Left hindlimb (tissue), 1 donor: Measurements from ENCODE around the gene RARS1.
A peak's percentile ranks its signal among the peaks of the same experiment; 100 is the strongest.

Source experiments
- DNase-seq: peaks from one replicate; pipeline ENCODE4 v3.0.0-alpha.2; 2018

The RARS1 gene

GRCh38 chr5:168486136-168486879 lies at the start of gene RARS1:
RARS1 (plus strand) TSS chr5:168486471; CDS start chr5:168486499, 28 bp downstream.
- DNase-seq, result peak; percentile 95

- DNase-seq, result no peak
These were observed 47.9 kb upstream of the RARS1 start for GRCh38 chr5:168438349-168438748.

GRCh38 chr5:168443533-168443932 lies 42.7 kb upstream of the RARS1 start:
- DNase-seq, result no peak

GRCh38 chr5:168443950-168444700 lies 42.1 kb upstream of the RARS1 start:
- DNase-seq, result no peak

- DNase-seq, result no peak
These were observed 39.2 kb upstream of the RARS1 start for GRCh38 chr5:168446983-168447619.

- DNase-seq, result no peak
These were observed 38.5 kb upstream of the RARS1 start for GRCh38 chr5:168447808-168448207.

GRCh38 chr5:168449166-168449565 lies 37.1 kb upstream of the RARS1 start:
- DNase-seq, result no peak

- no peak for DNase-seq
These were observed 34.7 kb upstream of the RARS1 start for GRCh38 chr5:168451565-168451964.

GRCh38 chr5:168455201-168455600 lies 31.1 kb upstream of the RARS1 start:
- DNase-seq, result no peak

GRCh38 chr5:168457542-168457941 lies 28.7 kb upstream of the RARS1 start:
- no peak for DNase-seq

- DNase-seq, result no peak
These were observed 25.7 kb upstream of the RARS1 start for GRCh38 chr5:168460606-168461005.

- no peak for DNase-seq
These were observed 23.2 kb upstream of the RARS1 start for GRCh38 chr5:168463081-168463480.

- DNase-seq, result no peak
These were observed 22.1 kb upstream of the RARS1 start for GRCh38 chr5:168464214-168464613.

GRCh38 chr5:168464641-168465040 lies 21.6 kb upstream of the RARS1 start:
- no peak for DNase-seq

- DNase-seq, result no peak
These were observed 18.4 kb upstream of the RARS1 start for GRCh38 chr5:168467755-168468330.

GRCh38 chr5:168468836-168469235 lies 17.4 kb upstream of the RARS1 start:
- DNase-seq, result no peak

- no peak for DNase-seq
These were observed 16.5 kb upstream of the RARS1 start for GRCh38 chr5:168469816-168470215.

GRCh38 chr5:168471785-168472184 lies 14.5 kb upstream of the RARS1 start:
- no peak for DNase-seq

- peak; percentile 48 for DNase-seq
These were observed 13.9 kb upstream of the RARS1 start for GRCh38 chr5:168472329-168472728.

GRCh38 chr5:168474319-168474718 lies 12.0 kb upstream of the RARS1 start:
- no peak for DNase-seq

- DNase-seq, result no peak
These were observed 9.2 kb upstream of the RARS1 start for GRCh38 chr5:168477060-168477459.

- no peak for DNase-seq
These were observed 7.1 kb upstream of the RARS1 start for GRCh38 chr5:168479166-168479565.

- DNase-seq, result no peak
These were observed 5.7 kb upstream of the RARS1 start for GRCh38 chr5:168480601-168481000.
